A549 treated with CpdA at 1 μM for 4 hours (cell line): ENCODE data around the gene TRPM8. TPM values are rescaled to one million over a fixed set of nuclear protein-coding genes. Genes with fewer than 3 reads are reported as not detected.

ENCODE experiments used
- total RNA-seq: library from RNA; stranded (reverse); fragments of 200-300 nt; extraction: Qiagen RNA extraction; gene quantifications from 5 replicates; pipeline ENCODE4 v1.2.3, GENCODE V29; 2022; ENCODE audit warnings: low read depth

Gene TRPM8
- 0.15 to 0.59 TPM (median 0.20 TPM) in 5 replicates for total RNA-seq

GRCh38 chr2:233917116-233917515, at the start of gene TRPM8:
Gene TRPM8 (plus strand): TSS chr2:233917373. CDS start chr2:233926538, 9,165 bp downstream.

GRCh38 chr2:233867993-233868532, 49.1 kb upstream of the TRPM8 start, which contains the start of gene MSL3B:
Gene MSL3B (minus strand): TSS chr2:233868386.

GRCh38 chr2:234050455-234051135, 133.4 kb downstream of the TRPM8 start, which contains the start of gene SPP2:
Gene SPP2 (plus strand): TSS chr2:234050702. CDS start chr2:234050787, 85 bp downstream.

Other genes starting within 250 kb of the TRPM8 start
- 4.0 to 6.7 TPM (median 4.7 TPM) in 5 replicates for gene UGT1A9, start 245.5 kb upstream of the TRPM8 start, total RNA-seq
- gene UGT1A7, start 235.5 kb upstream of the TRPM8 start, total RNA-seq: 3.9 to 6.1 TPM (median 4.4 TPM) in 5 replicates
- gene UGT1A6, start 224.5 kb upstream of the TRPM8 start, total RNA-seq: 0.81 to 1.6 TPM (median 1.2 TPM) in 5 replicates
- gene UGT1A5, start 204.5 kb upstream of the TRPM8 start, total RNA-seq: not detected in 5 replicates
- 0.07 TPM in 1 of 5 replicates, not detected in the others for gene UGT1A4, start 198.6 kb upstream of the TRPM8 start, total RNA-seq
- gene UGT1A3, start 188.3 kb upstream of the TRPM8 start, total RNA-seq: 0.08 to 0.23 TPM (median 0.13 TPM) in 3 of 5 replicates, not detected in the others
- 0.65 to 1.3 TPM (median 0.71 TPM) in 5 replicates for gene UGT1A1, start 157.1 kb upstream of the TRPM8 start, total RNA-seq
- 0.10 to 0.19 TPM (median 0.13 TPM) in 3 of 5 replicates, not detected in the others for gene MROH2A, start 139.0 kb upstream of the TRPM8 start, total RNA-seq
- 76.9 to 99.6 TPM (median 81.6 TPM) in 5 replicates for gene HJURP, start 62.8 kb upstream of the TRPM8 start, total RNA-seq
- gene SPP2, start 133.3 kb downstream of the TRPM8 start, total RNA-seq: not detected in 5 replicates